ENCODE results near the gene TOP2B. TPM values are rescaled to one million over a fixed set of nuclear protein-coding genes. Genes with fewer than 3 reads are reported as not detected.

The TOP2B gene
- total and polyA plus RNA-seq, 9 of the 15 experiments (the other 6 are each of a cell fraction or from before 2014, with no cell fraction given) = 45.3 to 186 (median 134) TPM

DNA sequence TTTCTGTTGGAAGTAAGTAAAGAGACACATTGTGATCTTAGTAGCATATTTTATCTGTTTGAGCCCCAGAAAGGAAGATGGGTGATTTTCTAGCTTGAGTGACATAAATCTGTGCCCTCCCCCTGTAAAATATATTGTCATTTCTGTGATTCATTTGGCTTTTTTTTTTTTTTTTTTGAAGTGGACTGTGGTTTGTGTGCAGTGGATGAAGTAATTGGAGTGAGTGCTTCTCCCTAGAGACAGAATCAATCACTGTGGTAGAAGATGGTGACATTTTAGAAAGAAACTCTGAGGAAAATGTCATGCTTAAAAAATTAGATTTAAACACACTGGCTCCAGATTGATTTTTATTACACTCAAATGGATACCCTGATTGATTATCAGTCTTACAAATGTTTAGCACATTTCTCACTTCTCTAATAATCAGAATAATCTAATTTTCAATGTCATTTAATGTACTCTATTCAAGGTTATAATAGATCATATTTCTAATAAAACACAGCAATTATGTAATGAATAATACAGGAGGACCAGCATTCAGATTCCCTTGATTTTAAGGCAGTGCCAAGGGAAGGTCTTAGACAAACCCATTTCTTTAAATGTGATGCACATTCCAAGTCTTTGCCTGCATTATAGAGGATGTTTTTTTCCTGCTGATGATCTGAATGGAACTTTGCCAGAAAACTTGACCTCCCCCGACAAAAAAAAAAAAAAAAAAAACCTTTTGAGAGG, 116.6 kb downstream of the TOP2B start (continued):
- TF ChIP-seq, protein P1, sequence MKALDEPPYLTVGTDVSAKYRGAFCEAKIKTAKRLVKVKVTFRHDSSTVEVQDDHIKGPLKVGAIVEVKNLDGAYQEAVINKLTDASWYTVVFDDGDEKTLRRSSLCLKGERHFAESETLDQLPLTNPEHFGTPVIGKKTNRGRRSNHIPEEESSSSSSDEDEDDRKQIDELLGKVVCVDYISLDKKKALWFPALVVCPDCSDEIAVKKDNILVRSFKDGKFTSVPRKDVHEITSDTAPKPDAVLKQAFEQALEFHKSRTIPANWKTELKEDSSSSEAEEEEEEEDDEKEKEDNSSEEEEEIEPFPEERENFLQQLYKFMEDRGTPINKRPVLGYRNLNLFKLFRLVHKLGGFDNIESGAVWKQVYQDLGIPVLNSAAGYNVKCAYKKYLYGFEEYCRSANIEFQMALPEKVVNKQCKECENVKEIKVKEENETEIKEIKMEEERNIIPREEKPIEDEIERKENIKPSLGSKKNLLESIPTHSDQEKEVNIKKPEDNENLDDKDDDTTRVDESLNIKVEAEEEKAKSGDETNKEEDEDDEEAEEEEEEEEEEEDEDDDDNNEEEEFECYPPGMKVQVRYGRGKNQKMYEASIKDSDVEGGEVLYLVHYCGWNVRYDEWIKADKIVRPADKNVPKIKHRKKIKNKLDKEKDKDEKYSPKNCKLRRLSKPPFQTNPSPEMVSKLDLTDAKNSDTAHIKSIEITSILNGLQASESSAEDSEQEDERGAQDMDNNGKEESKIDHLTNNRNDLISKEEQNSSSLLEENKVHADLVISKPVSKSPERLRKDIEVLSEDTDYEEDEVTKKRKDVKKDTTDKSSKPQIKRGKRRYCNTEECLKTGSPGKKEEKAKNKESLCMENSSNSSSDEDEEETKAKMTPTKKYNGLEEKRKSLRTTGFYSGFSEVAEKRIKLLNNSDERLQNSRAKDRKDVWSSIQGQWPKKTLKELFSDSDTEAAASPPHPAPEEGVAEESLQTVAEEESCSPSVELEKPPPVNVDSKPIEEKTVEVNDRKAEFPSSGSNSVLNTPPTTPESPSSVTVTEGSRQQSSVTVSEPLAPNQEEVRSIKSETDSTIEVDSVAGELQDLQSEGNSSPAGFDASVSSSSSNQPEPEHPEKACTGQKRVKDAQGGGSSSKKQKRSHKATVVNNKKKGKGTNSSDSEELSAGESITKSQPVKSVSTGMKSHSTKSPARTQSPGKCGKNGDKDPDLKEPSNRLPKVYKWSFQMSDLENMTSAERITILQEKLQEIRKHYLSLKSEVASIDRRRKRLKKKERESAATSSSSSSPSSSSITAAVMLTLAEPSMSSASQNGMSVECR (CRISPR knock-in tag; IDR thresholded peaks at IDR 0.05) = no peak

Small RNA genes lying within 50 kb of the gene (microRNA-seq; reads per million reads assigned to microRNA genes)
- gene MIR4442 (ENCODE audit: borderline microRNAs expressed) = 0.27 reads per million

Small RNA genes lying within 50 kb of the gene (small RNA-seq; reads per million reads assigned to genes)
- not detected for gene CRIP1P2
- gene RF01161 = not detected
- not detected for gene RF02271

Other genes starting within 250 kb of the TOP2B start
- 0.12 and 0.18 TPM in 2 replicates for gene RARB, start 236.6 kb downstream of the TOP2B start, total RNA-seq (2014; rRNA removed)
- 0.26 and 0.29 TPM in 2 replicates for gene RARB, start 236.6 kb downstream of the TOP2B start, total RNA-seq (2014; rRNA removed; fragmentation: Illumina TruSeq; extraction: Trizol)
- gene RARB, start 236.6 kb downstream of the TOP2B start, total RNA-seq (2015; rRNA removed; fragmentation: Illumina TruSeq; extraction: Trizol) = 0.40 and 0.72 TPM in 2 replicates
- gene RARB, start 236.6 kb downstream of the TOP2B start, total RNA-seq (2021) = 0.16 and 0.29 TPM in 2 replicates
- gene RARB, start 236.6 kb downstream of the TOP2B start, polyA plus RNA-seq (2011; rRNA removed) = 1.3 TPM in 1 of 2 replicates, not detected in the other
- gene RARB, start 236.6 kb downstream of the TOP2B start, polyA plus RNA-seq (2014; fragmentation: Illumina TruSeq; extraction: Trizol) = 0.25 and 0.28 TPM in 2 replicates
- under 1 TPM; 0.25 to 0.27 TPM for gene RARB, start 236.6 kb downstream of the TOP2B start, polyA plus RNA-seq (2014; fragmentation: Nextera tagmentation; extraction: Ambion mirVana)
- 0.15 and 0.18 TPM in 2 replicates for gene RARB, start 236.6 kb downstream of the TOP2B start, polyA plus RNA-seq (2014; rRNA removed)
- gene NGLY1, start 118.5 kb upstream of the TOP2B start, total RNA-seq (2014; rRNA removed) = 75.9 and 84.6 TPM in 2 replicates
- gene NGLY1, start 118.5 kb upstream of the TOP2B start, total RNA-seq (2014; rRNA removed; fragmentation: Illumina TruSeq; extraction: Trizol) = 124 and 129 TPM in 2 replicates
- 110 and 117 TPM in 2 replicates for gene NGLY1, start 118.5 kb upstream of the TOP2B start, total RNA-seq (2015; rRNA removed; fragmentation: Illumina TruSeq; extraction: Trizol)
- gene NGLY1, start 118.5 kb upstream of the TOP2B start, total RNA-seq (2021) = 87.6 and 93.9 TPM in 2 replicates
- 74.0 and 96.8 TPM in 2 replicates for gene NGLY1, start 118.5 kb upstream of the TOP2B start, polyA plus RNA-seq (2011; rRNA removed)
- 90.9 and 102 TPM in 2 replicates for gene NGLY1, start 118.5 kb upstream of the TOP2B start, polyA plus RNA-seq (2014; fragmentation: Illumina TruSeq; extraction: Trizol)
- gene NGLY1, start 118.5 kb upstream of the TOP2B start, polyA plus RNA-seq (2014; fragmentation: Nextera tagmentation; extraction: Ambion mirVana) = 10 to 100 TPM; 52.2 to 77.9 TPM
- 73.5 and 81.6 TPM in 2 replicates for gene NGLY1, start 118.5 kb upstream of the TOP2B start, polyA plus RNA-seq (2014; rRNA removed)
- gene OXSM, start 125.2 kb upstream of the TOP2B start, total RNA-seq (2014; rRNA removed) = 24.0 and 24.3 TPM in 2 replicates
- 42.2 and 46.7 TPM in 2 replicates for gene OXSM, start 125.2 kb upstream of the TOP2B start, total RNA-seq (2014; rRNA removed; fragmentation: Illumina TruSeq; extraction: Trizol)
- gene OXSM, start 125.2 kb upstream of the TOP2B start, total RNA-seq (2015; rRNA removed; fragmentation: Illumina TruSeq; extraction: Trizol) = 27.1 and 30.2 TPM in 2 replicates
- 28.4 and 29.9 TPM in 2 replicates for gene OXSM, start 125.2 kb upstream of the TOP2B start, total RNA-seq (2021)
- gene OXSM, start 125.2 kb upstream of the TOP2B start, polyA plus RNA-seq (2011; rRNA removed) = 80.5 and 98.2 TPM in 2 replicates
- gene OXSM, start 125.2 kb upstream of the TOP2B start, polyA plus RNA-seq (2014; fragmentation: Illumina TruSeq; extraction: Trizol) = 31.9 and 34.0 TPM in 2 replicates
- 100 to 1,000 TPM in 1 of 2 experiments, 10 to 100 TPM in 1; 97.9 to 107 TPM for gene OXSM, start 125.2 kb upstream of the TOP2B start, polyA plus RNA-seq (2014; fragmentation: Nextera tagmentation; extraction: Ambion mirVana)
- gene OXSM, start 125.2 kb upstream of the TOP2B start, polyA plus RNA-seq (2014; rRNA removed) = 31.1 and 32.9 TPM in 2 replicates